ENCODE results near the gene THAP5. TPM values are rescaled to one million over a fixed set of nuclear protein-coding genes. Genes with fewer than 3 reads are reported as not detected.

The THAP5 gene
- total RNA-seq, 1 experiment from 2014 or later, result 19.5 TPM

DNA sequence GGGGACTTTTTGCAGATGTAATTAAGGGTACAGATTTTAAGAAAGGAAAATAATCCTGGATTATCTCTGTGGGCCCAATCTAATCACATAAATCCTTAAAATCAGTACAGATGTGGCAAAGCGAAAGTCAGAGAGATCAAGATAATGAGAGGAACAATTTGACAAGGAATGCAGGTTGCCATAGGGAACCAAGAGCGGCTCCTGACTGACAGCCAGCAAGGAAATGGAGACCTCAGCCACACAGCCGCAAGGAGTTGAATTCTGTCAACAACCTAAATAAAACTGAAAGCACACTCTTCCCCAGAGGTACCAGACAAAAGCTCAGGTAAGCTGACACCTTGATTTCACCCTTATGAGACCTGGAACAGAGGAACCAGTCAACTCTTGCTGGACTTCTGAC lies 40.2 kb downstream of the THAP5 start:
- Mint-ChIP-seq H3K36me3 (no peaks in the 10 kb centered on the region), H3K4me3 (no peak overlapping the region), H3K27me3 (ENCODE audit: low read depth) (no peaks in the 10 kb centered on the region), H3K4me1 (peaks cover 7% of the 10 kb centered on the region), H3K9me3 (no peaks in the 10 kb centered on the region; the same call in 1 of the 2 replicates), H3K27ac (no peak overlapping the region)
- TF ChIP-seq, protein P1, sequence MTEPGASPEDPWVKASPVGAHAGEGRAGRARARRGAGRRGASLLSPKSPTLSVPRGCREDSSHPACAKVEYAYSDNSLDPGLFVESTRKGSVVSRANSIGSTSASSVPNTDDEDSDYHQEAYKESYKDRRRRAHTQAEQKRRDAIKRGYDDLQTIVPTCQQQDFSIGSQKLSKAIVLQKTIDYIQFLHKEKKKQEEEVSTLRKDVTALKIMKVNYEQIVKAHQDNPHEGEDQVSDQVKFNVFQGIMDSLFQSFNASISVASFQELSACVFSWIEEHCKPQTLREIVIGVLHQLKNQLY (CRISPR knock-in tag; IDR thresholded peaks at IDR 0.05), result no peak
- TF ChIP-seq ZNF317 (CRISPR knock-in tag; IDR thresholded peaks at IDR 0.05; ENCODE audit: borderline replicate concordance, low read depth) (no peak), ZNF423 (CRISPR knock-in tag; IDR thresholded peaks at IDR 0.05) (no peak), GABPB1 (CRISPR knock-in tag; IDR thresholded peaks at IDR 0.05) (no peak)
- DNase-seq (ENCODE audit: low spot score) (no peak), ATAC-seq (no peak)
- ChIA-PET CTCF (no interaction called here), POLR2A (no interaction called here)

DNA sequence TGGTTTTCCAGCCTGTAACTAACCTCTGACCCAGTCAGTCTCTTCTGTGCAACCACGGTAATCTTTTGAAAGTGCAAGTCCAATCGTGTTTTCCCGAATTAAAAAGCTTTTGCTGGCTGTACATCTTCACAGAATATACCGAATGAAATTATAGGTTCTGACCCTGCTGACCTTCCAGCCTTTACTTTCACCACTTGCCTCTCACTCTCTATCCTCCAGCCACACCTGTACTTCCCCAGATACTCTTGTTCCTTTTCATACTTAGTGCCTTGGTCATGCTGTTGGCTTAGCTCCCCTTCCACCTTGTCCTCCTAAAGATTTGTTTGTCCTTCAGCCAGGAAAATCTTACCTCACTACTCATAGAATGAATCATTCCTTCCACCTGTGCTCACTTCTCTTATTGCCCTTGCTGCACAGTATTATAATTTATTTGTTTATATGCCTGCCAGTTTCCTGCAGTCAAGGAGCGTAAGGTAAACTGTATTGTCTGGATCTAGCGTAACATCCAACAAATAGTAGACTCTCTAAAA lies 41.3 kb downstream of the THAP5 start:
- no peaks in the 10 kb centered on the region for H3K9me3 Mint-ChIP-seq
- H3K4me3 Mint-ChIP-seq, result no peak overlapping the region; the same call in 1 of the 2 replicates

More for the DNA sequence above, 41.3 kb downstream of the THAP5 start:
- Mint-ChIP-seq H3K36me3 (no peaks in the 10 kb centered on the region), H3K27ac (peak overlapping the region; percentile 35), H3K27me3 (ENCODE audit: low read depth) (no peaks in the 10 kb centered on the region), H3K4me1 (peaks cover 18% of the 10 kb centered on the region)
- TF ChIP-seq, protein P2, sequence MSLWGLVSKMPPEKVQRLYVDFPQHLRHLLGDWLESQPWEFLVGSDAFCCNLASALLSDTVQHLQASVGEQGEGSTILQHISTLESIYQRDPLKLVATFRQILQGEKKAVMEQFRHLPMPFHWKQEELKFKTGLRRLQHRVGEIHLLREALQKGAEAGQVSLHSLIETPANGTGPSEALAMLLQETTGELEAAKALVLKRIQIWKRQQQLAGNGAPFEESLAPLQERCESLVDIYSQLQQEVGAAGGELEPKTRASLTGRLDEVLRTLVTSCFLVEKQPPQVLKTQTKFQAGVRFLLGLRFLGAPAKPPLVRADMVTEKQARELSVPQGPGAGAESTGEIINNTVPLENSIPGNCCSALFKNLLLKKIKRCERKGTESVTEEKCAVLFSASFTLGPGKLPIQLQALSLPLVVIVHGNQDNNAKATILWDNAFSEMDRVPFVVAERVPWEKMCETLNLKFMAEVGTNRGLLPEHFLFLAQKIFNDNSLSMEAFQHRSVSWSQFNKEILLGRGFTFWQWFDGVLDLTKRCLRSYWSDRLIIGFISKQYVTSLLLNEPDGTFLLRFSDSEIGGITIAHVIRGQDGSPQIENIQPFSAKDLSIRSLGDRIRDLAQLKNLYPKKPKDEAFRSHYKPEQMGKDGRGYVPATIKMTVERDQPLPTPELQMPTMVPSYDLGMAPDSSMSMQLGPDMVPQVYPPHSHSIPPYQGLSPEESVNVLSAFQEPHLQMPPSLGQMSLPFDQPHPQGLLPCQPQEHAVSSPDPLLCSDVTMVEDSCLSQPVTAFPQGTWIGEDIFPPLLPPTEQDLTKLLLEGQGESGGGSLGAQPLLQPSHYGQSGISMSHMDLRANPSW (CRISPR knock-in tag; conservative IDR thresholded peaks at IDR 0.05; ENCODE audit: low read depth), result no peak
- no peak for TF ChIP-seq NR2C2 (CRISPR knock-in tag; IDR thresholded peaks at IDR 0.05)
- TF ChIP-seq ZNF416 (CRISPR knock-in tag; IDR thresholded peaks at IDR 0.05), result no peak
- TF ChIP-seq, protein P3, sequence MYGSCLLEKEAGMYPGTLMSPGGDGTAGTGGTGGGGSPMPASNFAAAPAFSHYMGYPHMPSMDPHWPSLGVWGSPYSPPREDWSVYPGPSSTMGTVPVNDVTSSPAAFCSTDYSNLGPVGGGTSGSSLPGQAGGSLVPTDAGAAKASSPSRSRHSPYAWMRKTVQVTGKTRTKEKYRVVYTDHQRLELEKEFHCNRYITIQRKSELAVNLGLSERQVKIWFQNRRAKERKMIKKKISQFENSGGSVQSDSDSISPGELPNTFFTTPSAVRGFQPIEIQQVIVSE (CRISPR knock-in tag; IDR thresholded peaks at IDR 0.05; ENCODE audit: borderline replicate concordance), result no peak
- TF ChIP-seq, protein P4, sequence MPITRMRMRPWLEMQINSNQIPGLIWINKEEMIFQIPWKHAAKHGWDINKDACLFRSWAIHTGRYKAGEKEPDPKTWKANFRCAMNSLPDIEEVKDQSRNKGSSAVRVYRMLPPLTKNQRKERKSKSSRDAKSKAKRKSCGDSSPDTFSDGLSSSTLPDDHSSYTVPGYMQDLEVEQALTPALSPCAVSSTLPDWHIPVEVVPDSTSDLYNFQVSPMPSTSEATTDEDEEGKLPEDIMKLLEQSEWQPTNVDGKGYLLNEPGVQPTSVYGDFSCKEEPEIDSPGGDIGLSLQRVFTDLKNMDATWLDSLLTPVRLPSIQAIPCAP (CRISPR knock-in tag; IDR thresholded peaks at IDR 0.05), result no peak
- TF ChIP-seq, protein P5, sequence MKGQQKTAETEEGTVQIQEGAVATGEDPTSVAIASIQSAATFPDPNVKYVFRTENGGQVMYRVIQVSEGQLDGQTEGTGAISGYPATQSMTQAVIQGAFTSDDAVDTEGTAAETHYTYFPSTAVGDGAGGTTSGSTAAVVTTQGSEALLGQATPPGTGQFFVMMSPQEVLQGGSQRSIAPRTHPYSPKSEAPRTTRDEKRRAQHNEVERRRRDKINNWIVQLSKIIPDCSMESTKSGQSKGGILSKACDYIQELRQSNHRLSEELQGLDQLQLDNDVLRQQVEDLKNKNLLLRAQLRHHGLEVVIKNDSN (CRISPR knock-in tag; IDR thresholded peaks at IDR 0.05), result no peak
- TF ChIP-seq, protein P6, sequence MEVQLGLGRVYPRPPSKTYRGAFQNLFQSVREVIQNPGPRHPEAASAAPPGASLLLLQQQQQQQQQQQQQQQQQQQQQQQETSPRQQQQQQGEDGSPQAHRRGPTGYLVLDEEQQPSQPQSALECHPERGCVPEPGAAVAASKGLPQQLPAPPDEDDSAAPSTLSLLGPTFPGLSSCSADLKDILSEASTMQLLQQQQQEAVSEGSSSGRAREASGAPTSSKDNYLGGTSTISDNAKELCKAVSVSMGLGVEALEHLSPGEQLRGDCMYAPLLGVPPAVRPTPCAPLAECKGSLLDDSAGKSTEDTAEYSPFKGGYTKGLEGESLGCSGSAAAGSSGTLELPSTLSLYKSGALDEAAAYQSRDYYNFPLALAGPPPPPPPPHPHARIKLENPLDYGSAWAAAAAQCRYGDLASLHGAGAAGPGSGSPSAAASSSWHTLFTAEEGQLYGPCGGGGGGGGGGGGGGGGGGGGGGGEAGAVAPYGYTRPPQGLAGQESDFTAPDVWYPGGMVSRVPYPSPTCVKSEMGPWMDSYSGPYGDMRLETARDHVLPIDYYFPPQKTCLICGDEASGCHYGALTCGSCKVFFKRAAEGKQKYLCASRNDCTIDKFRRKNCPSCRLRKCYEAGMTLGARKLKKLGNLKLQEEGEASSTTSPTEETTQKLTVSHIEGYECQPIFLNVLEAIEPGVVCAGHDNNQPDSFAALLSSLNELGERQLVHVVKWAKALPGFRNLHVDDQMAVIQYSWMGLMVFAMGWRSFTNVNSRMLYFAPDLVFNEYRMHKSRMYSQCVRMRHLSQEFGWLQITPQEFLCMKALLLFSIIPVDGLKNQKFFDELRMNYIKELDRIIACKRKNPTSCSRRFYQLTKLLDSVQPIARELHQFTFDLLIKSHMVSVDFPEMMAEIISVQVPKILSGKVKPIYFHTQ (CRISPR knock-in tag; IDR thresholded peaks at IDR 0.05), result no peak
- TF ChIP-seq, protein P1 (CRISPR knock-in tag; IDR thresholded peaks at IDR 0.05), result no peak
- TF ChIP-seq ZNF138 (CRISPR knock-in tag; conservative IDR thresholded peaks at IDR 0.05), result no peak
- no peak for TF ChIP-seq NR3C1 (CRISPR knock-in tag; conservative IDR thresholded peaks at IDR 0.05; ENCODE audit: low read depth)
- ChIA-PET POLR2A (no interaction called here), CTCF (no interaction called here)
- ATAC-seq (no peak), DNase-seq (ENCODE audit: low spot score) (no peak)
